Gastrocnemius medialis (tissue), 4 donors: ENCODE data around the gene AASS. TPM values are rescaled to one million over a fixed set of nuclear protein-coding genes. Genes with fewer than 3 reads are reported as not detected.

Experiments used
- ATAC-seq, 2 donors: fragments of 150-250 bp; one replicate each; pipeline ENCODE4 v1.9.1; 2016
- DNase-seq, 2 donors: peaks; one replicate each; pipeline ENCODE4 v3.0.0-alpha.2; 2019
- H3K27ac ChIP-seq, 4 donors: fragments of 200-600 bp; sonication (generic); 1 replicate in 1 of 4; 2 replicates in 3 of 4; pipeline ENCODE4 v1.5.1; 2016 to 2018; ENCODE audit warnings: mild to moderate bottlenecking in 2 of 4, moderate library complexity in 1 of 4
- H3K27me3 ChIP-seq, 3 donors: fragments of 200-600 bp; sonication (generic) in 2 of 3; 1 replicate in 1 of 3; 2 replicates in 2 of 3; pipeline versions ENCODE4 v1.5.1 to v1.6.0; 2016 to 2019; ENCODE audit warnings: mild to moderate bottlenecking in 1 of 3, moderate library complexity in 1 of 3
- H3K36me3 ChIP-seq, 2 donors: fragments of 200-600 bp; sonication (generic) in 1 of 2; one replicate each; pipeline ENCODE4 v1.5.1; 2017 to 2018
- H3K4me1 ChIP-seq, 2 donors: fragments of 200-600 bp; sonication (generic) in 1 of 2; one replicate each; pipeline ENCODE4 v1.5.1; 2016 to 2017; ENCODE audit warnings: mild to moderate bottlenecking in 2 of 2
- H3K4me3 ChIP-seq, 4 donors: fragments of 200-600 bp; sonication (generic) in 3 of 4; 1 replicate in 1 of 4; 2 replicates in 3 of 4; pipeline ENCODE4 v1.5.1; 2016 to 2019; ENCODE audit warnings: mild to moderate bottlenecking in 2 of 4
- H3K9me3 ChIP-seq, 3 donors: fragments of 200-600 bp; sonication (generic) in 2 of 3; 1 replicate in 1 of 3; 2 replicates in 2 of 3; pipeline ENCODE4 v1.5.1; 2016 to 2019
- CTCF ChIP-seq, 5 experiments: fragments of 450-650 bp in 3 of 5; fragments of 200-600 bp in 2 of 5; sonication (generic) in 2 of 5; IDR thresholded peaks in 4 of 5; conservative IDR thresholded peaks in 1 of 5; 1 replicate in 4 of 5; 2 replicates in 1 of 5; pipeline ENCODE4 v1.5.1; 2016 to 2019; ENCODE audit warnings: antibody characterized with exemption in 5 of 5, mild to moderate bottlenecking in 3 of 5, moderate library complexity in 3 of 5
- POLR2A ChIP-seq, 2 donors: fragments of 450-650 bp; IDR thresholded peaks; one replicate each; pipeline ENCODE4 v1.6.1; 2017; ENCODE audit warnings: antibody characterized with exemption in 2 of 2, mild to moderate bottlenecking in 2 of 2, moderate library complexity in 2 of 2
- in situ Hi-C, 4 donors: fragments of 200-750 bp; cut with MboI; loops; one replicate each; pipeline versions ENCODE4 v1.15.0 to v1.8.0; 2017; ENCODE audit warnings: low sequenced_read_pairs in 4 of 4
- intact Hi-C: fragments of 100-400 bp; cut with DNase I; formaldehyde crosslinking; loops from one replicate; pipeline ENCODE4 v1.15.1; 2023; ENCODE audit warnings: low total_unique reads
- total RNA-seq, 4 donors: library from RNA; depleted of rRNA; stranded (reverse); fragments of >200 nt; gene quantifications; one replicate each; pipeline versions ENCODE4 v1.1.0 to v1.2.3, GENCODE V29; 2016

Gene AASS
- total RNA-seq, 4 donors from 2014 or later = 7.5 to 12.0 (median 9.5) TPM

- Histone ChIP-seq H3K36me3 (no peaks in the 10 kb centered on the region), H3K27ac (no peak overlapping the region), H3K4me3 (no peak overlapping the region), H3K4me1 (peaks cover 5 to 6% of the 10 kb centered on the region in 2 donors), H3K27me3 (no peaks in the 10 kb centered on the region), H3K9me3 (no peaks in the 10 kb centered on the region)
- in situ Hi-C loops = no loop called here
- ATAC-seq (no peak), DNase-seq (no peak)
- TF ChIP-seq POLR2A (IDR thresholded peaks at IDR 0.05) = no peak
- no peak for TF ChIP-seq CTCF (IDR thresholded peaks at IDR 0.05 in 4 of 5, conservative IDR thresholded peaks at IDR 0.05 in 1 of 5)
- intact Hi-C loops = loop anchor here (10.0 kb wide), 1 partner anchor 53 kb away; no protein-coding TSS in a partner anchor
These were observed 4.0 kb upstream of the AASS start for GRCh38 chr7:122148081-122148480.

GRCh38 chr7:122145937-122146645 lies 2.0 kb upstream of the AASS start:
- H3K4me3 ChIP-seq = no peak overlapping the region
- no peaks in the 10 kb centered on the region for H3K27me3 ChIP-seq
- no peaks in the 10 kb centered on the region for H3K36me3 ChIP-seq
- no peak overlapping the region for H3K27ac ChIP-seq
- in situ Hi-C loops (no loop called here), intact Hi-C loops (loop anchor here (2.0 to 10.0 kb wide), 2 partner anchors 51 to 159 kb away; partner anchors contain the start of gene FEZF1)
- peaks cover 6 to 11% of the 10 kb centered on the region in 2 donors for H3K4me1 ChIP-seq
- H3K9me3 ChIP-seq = no peaks in the 10 kb centered on the region
- DNase-seq (no peak), ATAC-seq (no peak)
- TF ChIP-seq CTCF (IDR thresholded peaks at IDR 0.05 in 4 of 5, conservative IDR thresholded peaks at IDR 0.05 in 1 of 5) (no peak), POLR2A (IDR thresholded peaks at IDR 0.05) (no peak)

DNA sequence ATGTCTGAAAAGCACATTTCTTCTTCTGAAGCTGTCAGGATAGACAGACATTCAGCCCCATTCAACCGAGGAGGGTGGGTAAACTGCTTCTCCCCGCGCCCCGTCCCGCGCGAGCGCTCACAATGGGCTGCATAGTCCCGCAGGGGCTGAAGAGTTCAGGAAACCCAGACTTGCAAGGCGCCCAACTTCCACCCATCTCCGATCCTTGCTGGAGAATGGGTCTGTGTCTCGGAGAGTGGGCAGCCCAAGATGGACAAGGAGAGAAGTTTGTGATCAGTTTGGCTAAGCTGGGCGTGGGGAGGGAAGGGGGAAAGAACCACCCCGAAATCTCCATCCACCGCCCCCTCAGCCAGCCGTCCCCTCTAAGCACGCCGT lies 686 bp downstream of the AASS start:
- Histone ChIP-seq H3K9me3 (no peaks in the 10 kb centered on the region), H3K27ac (peak overlapping the region; percentile 86 to 93 (median 92)), H3K36me3 (no peaks in the 10 kb centered on the region), H3K4me3 (peak overlapping the region; percentile 78 to 95 (median 90)), H3K27me3 (no peaks in the 10 kb centered on the region), H3K4me1 (peaks cover 6 to 15% of the 10 kb centered on the region in 2 donors)
- ATAC-seq (peak in 1 of 2 donors; percentile 17), DNase-seq (peak; percentile 5 to 15)
- intact Hi-C loops (loop anchor here (10.0 kb wide), 1 partner anchor 49 kb away; no protein-coding TSS in a partner anchor), in situ Hi-C loops (no loop called here)
- no peak for TF ChIP-seq CTCF (IDR thresholded peaks at IDR 0.05 in 4 of 5, conservative IDR thresholded peaks at IDR 0.05 in 1 of 5)
- no peak for TF ChIP-seq POLR2A (IDR thresholded peaks at IDR 0.05)

- Histone ChIP-seq H3K36me3 (no peaks in the 10 kb centered on the region), H3K27me3 (no peaks in the 10 kb centered on the region), H3K4me1 (peaks cover 20 to 33% of the 10 kb centered on the region in 2 donors), H3K27ac (no peak overlapping the region), H3K4me3 (no peak overlapping the region), H3K9me3 (no peaks in the 10 kb centered on the region)
- intact Hi-C loops = loop anchor here (10.0 kb wide), 1 partner anchor 46 kb away; no protein-coding TSS in a partner anchor
- ATAC-seq = no peak
- no peak for DNase-seq
- in situ Hi-C loops = no loop called here
- TF ChIP-seq CTCF (IDR thresholded peaks at IDR 0.05 in 4 of 5, conservative IDR thresholded peaks at IDR 0.05 in 1 of 5) (no peak), POLR2A (IDR thresholded peaks at IDR 0.05) (no peak)
These were observed 3.1 kb downstream of the AASS start for GRCh38 chr7:122140918-122141317.
